ENCODE measurements around the gene LPCAT2.

DNA sequence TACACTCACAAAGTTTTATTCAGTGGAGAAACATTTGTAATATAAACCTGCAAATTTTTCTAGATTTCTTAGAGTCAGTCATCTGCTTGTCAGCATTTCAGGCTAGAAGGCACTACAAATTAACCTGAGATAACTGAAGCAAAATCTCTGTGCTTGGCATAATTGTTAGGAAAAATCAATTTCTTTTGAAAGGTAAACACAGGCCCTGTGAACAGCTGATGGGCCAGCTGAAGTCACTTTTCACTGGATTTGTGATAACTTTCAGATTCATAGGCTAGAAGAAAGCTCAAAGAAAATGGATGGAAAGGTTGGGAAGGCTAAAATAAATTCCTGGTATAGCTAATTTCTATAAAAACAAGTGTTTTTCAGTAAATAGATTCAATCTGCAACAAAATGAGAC is 112.9 kb downstream of the LPCAT2 start:
- TF ChIP-seq, protein P1, sequence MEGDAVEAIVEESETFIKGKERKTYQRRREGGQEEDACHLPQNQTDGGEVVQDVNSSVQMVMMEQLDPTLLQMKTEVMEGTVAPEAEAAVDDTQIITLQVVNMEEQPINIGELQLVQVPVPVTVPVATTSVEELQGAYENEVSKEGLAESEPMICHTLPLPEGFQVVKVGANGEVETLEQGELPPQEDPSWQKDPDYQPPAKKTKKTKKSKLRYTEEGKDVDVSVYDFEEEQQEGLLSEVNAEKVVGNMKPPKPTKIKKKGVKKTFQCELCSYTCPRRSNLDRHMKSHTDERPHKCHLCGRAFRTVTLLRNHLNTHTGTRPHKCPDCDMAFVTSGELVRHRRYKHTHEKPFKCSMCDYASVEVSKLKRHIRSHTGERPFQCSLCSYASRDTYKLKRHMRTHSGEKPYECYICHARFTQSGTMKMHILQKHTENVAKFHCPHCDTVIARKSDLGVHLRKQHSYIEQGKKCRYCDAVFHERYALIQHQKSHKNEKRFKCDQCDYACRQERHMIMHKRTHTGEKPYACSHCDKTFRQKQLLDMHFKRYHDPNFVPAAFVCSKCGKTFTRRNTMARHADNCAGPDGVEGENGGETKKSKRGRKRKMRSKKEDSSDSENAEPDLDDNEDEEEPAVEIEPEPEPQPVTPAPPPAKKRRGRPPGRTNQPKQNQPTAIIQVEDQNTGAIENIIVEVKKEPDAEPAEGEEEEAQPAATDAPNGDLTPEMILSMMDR (IDR thresholded peaks at IDR 0.05; ENCODE audit: extremely low read depth in 1 of 2, insufficient read depth in 1 of 2, low read depth in 1 of 2, low read length in 2 of 2): no peak
- TF ChIP-seq JUN (IDR thresholded peaks at IDR 0.05; ENCODE audit: borderline replicate concordance, insufficient read depth, insufficient read length, low read depth) (no peak), POLR2A (IDR thresholded peaks at IDR 0.05; ENCODE audit: low read depth, low read length) (no peak), POLR2AphosphoS5 (IDR thresholded peaks at IDR 0.05; ENCODE audit: insufficient read depth, low read depth, low read length) (no peak), EZH2 (IDR thresholded peaks at IDR 0.05; ENCODE audit: borderline replicate concordance, low read depth, low read length, severe bottlenecking) (no peak), FOS (IDR thresholded peaks at IDR 0.05; ENCODE audit: borderline replicate concordance, insufficient read depth, low read length) (no peak), MYC (IDR thresholded peaks at IDR 0.05; ENCODE audit: low read depth, low read length) (no peak), GATA2 (IDR thresholded peaks at IDR 0.05; ENCODE audit: insufficient read depth, insufficient read length, low read depth, low read length) (no peak)
- TF ChIP-seq, protein P2, sequence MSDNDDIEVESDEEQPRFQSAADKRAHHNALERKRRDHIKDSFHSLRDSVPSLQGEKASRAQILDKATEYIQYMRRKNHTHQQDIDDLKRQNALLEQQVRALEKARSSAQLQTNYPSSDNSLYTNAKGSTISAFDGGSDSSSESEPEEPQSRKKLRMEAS (IDR thresholded peaks at IDR 0.05; ENCODE audit: insufficient read depth, insufficient read length): no peak
